ENCODE measurements around the gene UFC1. TPM values are rescaled to one million over a fixed set of nuclear protein-coding genes. Genes with fewer than 3 reads are reported as not detected.

Gene UFC1
- total and polyA plus RNA-seq, 8 donors, result 59.5 to 107 (median 76.0) TPM

DNA sequence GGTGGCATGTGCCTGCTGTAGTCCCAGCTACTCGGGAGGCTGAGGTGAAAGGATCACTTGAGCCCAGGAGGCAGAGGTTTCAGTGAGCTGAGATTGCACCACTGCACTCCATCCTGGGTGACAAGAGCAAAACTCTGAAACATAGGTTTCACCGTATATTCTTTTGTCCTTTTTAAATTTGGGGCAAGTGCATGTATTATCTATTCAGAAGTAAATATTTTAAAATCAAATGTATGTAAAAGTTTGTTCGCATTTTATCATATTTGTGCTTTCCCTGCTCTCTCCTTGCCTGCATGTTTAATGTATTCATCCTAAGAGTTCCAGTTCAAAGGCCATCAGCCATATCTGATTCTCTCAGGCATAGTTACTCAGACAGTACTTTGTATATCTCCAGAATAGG, 7.9 kb upstream of the UFC1 start:
- Histone ChIP-seq H3K36me3 (no peaks in the 10 kb centered on the region), H3K9me3 (no peaks in the 10 kb centered on the region)
- no peak for FAIRE-seq

DNA sequence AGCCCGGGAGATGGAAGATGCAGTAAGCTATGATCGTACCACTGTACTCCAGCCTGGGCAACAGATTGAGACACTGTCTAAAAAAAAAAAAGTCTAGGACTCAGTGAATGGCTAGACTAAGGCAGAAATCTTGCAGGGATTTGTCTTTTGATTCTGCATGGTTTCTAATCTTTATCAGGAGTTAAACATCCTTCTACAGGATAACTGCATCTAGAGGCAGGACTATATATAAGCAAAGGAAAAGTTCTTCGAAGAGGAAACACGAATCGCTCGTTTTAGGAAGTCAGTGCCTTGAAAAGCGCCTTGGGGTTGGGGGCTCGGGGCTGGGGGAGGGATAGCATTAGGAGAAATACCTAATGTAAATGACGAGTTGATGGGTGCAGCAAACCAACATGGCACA, 602 bp upstream of the UFC1 start:
- ATAC-seq (peak; percentile 3 to 11 (median 6)), FAIRE-seq (no peak), DNase-seq (no peak)
- Histone ChIP-seq H3K27me3 (no peaks in the 10 kb centered on the region), H3K27ac (peak overlapping the region; percentile 90 to 98 (median 97)), H3K4me3 (peak overlapping the region; percentile 58 to 69 (median 60)), H3K9me3 (no peaks in the 10 kb centered on the region), H3K36me3 (no peaks in the 10 kb centered on the region), H3K4me1 (peaks cover 2 to 8% (median 8%) of the 10 kb centered on the region in 3 donors)
- 23 to 24% methylated on average over 9 of the region's 9 CpGs for WGBS, 2 donors
- intact Hi-C loops (cut with DNase I), result no loop called here
- TF ChIP-seq, protein P1, sequence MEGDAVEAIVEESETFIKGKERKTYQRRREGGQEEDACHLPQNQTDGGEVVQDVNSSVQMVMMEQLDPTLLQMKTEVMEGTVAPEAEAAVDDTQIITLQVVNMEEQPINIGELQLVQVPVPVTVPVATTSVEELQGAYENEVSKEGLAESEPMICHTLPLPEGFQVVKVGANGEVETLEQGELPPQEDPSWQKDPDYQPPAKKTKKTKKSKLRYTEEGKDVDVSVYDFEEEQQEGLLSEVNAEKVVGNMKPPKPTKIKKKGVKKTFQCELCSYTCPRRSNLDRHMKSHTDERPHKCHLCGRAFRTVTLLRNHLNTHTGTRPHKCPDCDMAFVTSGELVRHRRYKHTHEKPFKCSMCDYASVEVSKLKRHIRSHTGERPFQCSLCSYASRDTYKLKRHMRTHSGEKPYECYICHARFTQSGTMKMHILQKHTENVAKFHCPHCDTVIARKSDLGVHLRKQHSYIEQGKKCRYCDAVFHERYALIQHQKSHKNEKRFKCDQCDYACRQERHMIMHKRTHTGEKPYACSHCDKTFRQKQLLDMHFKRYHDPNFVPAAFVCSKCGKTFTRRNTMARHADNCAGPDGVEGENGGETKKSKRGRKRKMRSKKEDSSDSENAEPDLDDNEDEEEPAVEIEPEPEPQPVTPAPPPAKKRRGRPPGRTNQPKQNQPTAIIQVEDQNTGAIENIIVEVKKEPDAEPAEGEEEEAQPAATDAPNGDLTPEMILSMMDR (IDR thresholded peaks at IDR 0.05), result no peak

More for the DNA sequence above, 7.9 kb upstream of the UFC1 start:
- ATAC-seq, result no peak
- Histone ChIP-seq H3K27me3 (no peaks in the 10 kb centered on the region), H3K27ac (no peak overlapping the region), H3K4me3 (no peak overlapping the region), H3K4me1 (no peaks in the 10 kb centered on the region)
- intact Hi-C loops (cut with DNase I), result loop anchor here in 1 of 3 donors (10.0 kb wide), 1 partner anchor 141 kb away; no protein-coding TSS in a partner anchor
- no peak for DNase-seq
- TF ChIP-seq, protein P1 (IDR thresholded peaks at IDR 0.05), result no peak
- 74 to 82% methylated on average over 3 of the region's 3 CpGs for WGBS, 2 donors

DNA sequence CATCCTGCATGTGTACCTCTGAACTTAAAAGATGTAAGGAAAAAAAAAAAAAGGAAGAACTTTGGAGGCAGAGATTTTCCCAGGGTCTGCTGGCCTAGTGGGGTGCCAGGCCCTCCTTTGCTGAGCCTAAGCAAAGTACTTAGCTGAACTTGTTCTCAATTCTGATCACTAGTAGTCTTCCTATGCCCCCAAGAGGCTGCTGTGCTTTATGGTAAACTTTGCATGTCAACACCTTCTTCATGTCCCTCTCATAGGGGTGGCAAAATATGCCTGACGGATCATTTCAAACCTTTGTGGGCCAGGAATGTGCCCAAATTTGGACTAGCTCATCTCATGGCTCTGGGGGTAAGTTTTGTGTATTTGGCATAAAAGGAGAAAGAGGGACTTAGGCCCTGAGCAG, 4.1 kb downstream of the UFC1 start:
- WGBS, 2 donors, result 89 to 91% methylated on average over 1 of the region's 1 CpG
- H3K4me3 ChIP-seq, result no peak overlapping the region
- no peaks in the 10 kb centered on the region for H3K9me3 ChIP-seq
- H3K4me1 ChIP-seq, result peaks cover 8 to 19% (median 11%) of the 10 kb centered on the region in 3 donors
- H3K36me3 ChIP-seq, result no peaks in the 10 kb centered on the region
- ATAC-seq (no peak), DNase-seq (no peak), FAIRE-seq (no peak)
- H3K27ac ChIP-seq, result no peak overlapping the region
- H3K27me3 ChIP-seq, result no peaks in the 10 kb centered on the region
- TF ChIP-seq, protein P1 (IDR thresholded peaks at IDR 0.05), result no peak
- intact Hi-C loops (cut with DNase I), result no loop called here

DNA sequence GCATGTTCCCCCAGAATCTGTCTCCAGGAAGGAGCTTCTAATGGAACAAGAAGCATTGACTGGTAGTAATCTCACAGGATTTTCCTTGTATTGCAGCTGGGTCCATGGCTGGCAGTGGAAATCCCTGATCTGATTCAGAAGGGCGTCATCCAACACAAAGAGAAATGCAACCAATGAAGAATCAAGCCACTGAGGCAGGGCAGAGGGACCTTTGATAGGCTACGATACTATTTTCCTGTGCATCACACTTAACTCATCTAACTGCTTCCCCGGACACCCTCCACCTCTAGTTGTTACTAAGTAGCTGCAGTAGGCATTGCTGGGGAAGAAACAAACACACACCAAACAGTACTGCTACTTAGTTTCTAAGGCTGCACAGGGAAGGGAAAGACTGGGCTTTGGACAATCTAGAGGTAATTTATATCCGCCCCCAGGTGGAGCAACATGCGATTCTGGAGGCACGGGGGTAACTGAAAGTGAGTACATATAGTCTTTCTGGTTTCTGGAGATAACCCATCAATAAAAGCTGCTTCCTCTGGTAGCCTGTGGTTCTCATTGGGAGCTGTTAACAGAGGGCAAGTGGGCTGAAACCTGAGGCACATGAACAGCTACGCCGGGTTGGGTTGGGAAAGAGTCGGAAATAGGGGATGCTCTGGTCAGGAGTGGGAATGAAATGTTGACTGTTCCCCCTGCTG, 4.7 kb downstream of the UFC1 start:
- peaks cover 8 to 17% (median 11%) of the 10 kb centered on the region in 3 donors for H3K4me1 ChIP-seq
- H3K36me3 ChIP-seq, result no peaks in the 10 kb centered on the region
- no peaks in the 10 kb centered on the region for H3K27me3 ChIP-seq
- intact Hi-C loops (cut with DNase I), result no loop called here
- 58 to 60% methylated on average over 9 of the region's 9 CpGs for WGBS, 2 donors
- H3K9me3 ChIP-seq, result no peaks in the 10 kb centered on the region
- peak overlapping the region in 3 of 4 donors; percentile 81 to 95 (median 92) for H3K4me3 ChIP-seq
- TF ChIP-seq, protein P1 (IDR thresholded peaks at IDR 0.05), result no peak
- ATAC-seq (no peak), DNase-seq (no peak), FAIRE-seq (no peak)
- H3K27ac ChIP-seq, result peak overlapping the region in 3 of 4 donors; percentile 66 to 87 (median 84)

Measured in pancreas (tissue), 10 donors.